ENCODE results near the gene TRPM4.

Gene TRPM4

GRCh38 chr19:49243726-49244125 is 86.1 kb downstream of the TRPM4 start:
- no peak for DNase-seq

- no peak for DNase-seq
These were observed 86.7 kb downstream of the TRPM4 start for GRCh38 chr19:49244256-49244655.

- DNase-seq = no peak
These were observed 90.1 kb downstream of the TRPM4 start for GRCh38 chr19:49247676-49248075.

- DNase-seq = no peak
These were observed 92.3 kb downstream of the TRPM4 start for GRCh38 chr19:49249933-49250332.

GRCh38 chr19:49255674-49256073 is 98.1 kb downstream of the TRPM4 start:
- no peak for DNase-seq

GRCh38 chr19:49256691-49257090 is 99.1 kb downstream of the TRPM4 start:
- no peak for DNase-seq
